ENCODE results near the gene TFDP3. TPM values are rescaled to one million over a fixed set of nuclear protein-coding genes. Genes with fewer than 3 reads are reported as not detected.

The TFDP3 gene, protein sequence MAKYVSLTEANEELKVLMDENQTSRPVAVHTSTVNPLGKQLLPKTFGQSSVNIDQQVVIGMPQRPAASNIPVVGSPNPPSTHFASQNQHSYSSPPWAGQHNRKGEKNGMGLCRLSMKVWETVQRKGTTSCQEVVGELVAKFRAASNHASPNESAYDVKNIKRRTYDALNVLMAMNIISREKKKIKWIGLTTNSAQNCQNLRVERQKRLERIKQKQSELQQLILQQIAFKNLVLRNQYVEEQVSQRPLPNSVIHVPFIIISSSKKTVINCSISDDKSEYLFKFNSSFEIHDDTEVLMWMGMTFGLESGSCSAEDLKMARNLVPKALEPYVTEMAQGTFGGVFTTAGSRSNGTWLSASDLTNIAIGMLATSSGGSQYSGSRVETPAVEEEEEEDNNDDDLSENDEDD
- total RNA-seq = not detected
- long read RNA-seq = 0 reads

DNA sequence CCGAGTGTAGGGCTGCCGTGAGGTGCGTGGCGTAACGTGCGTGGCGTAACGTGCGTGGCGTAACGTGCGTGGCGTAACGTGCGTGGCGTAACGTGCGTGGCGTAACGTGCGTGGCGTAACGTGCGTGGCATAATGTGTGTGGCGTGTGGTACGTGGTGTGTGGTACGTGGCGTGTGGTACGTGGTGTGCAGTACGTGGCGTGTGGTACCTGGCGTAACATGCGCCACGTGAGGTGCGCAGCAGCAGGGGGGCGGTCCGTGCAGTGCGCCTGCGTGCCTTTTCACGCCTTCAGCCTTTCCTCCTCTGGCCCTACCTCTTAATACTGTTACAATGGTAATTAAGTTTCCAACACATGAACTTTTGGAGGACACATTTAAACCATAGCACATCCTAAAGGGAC, at the start of gene TFDP3:
TFDP3 (minus strand) TSS at position 26 of the 400 bp plus-strand sequence. CDS start 95 bp downstream, outside the sequence.
- intact Hi-C loops (cut with DNase I) = no loop called here
- H3K4me1 ChIP-seq = no peaks in the 10 kb centered on the region
- no peak within 1 kb of the TSS for H3K4me3 ChIP-seq
- no peaks in the 10 kb centered on the region for H3K36me3 ChIP-seq
- no peak for ATAC-seq
- no peaks in the 10 kb centered on the region for H3K9me3 ChIP-seq
- no peak within 1 kb of the TSS for H3K27ac ChIP-seq
- no peaks in the 10 kb centered on the region for H3K27me3 ChIP-seq (ENCODE audit: low read depth)
- TF ChIP-seq, protein P1, sequence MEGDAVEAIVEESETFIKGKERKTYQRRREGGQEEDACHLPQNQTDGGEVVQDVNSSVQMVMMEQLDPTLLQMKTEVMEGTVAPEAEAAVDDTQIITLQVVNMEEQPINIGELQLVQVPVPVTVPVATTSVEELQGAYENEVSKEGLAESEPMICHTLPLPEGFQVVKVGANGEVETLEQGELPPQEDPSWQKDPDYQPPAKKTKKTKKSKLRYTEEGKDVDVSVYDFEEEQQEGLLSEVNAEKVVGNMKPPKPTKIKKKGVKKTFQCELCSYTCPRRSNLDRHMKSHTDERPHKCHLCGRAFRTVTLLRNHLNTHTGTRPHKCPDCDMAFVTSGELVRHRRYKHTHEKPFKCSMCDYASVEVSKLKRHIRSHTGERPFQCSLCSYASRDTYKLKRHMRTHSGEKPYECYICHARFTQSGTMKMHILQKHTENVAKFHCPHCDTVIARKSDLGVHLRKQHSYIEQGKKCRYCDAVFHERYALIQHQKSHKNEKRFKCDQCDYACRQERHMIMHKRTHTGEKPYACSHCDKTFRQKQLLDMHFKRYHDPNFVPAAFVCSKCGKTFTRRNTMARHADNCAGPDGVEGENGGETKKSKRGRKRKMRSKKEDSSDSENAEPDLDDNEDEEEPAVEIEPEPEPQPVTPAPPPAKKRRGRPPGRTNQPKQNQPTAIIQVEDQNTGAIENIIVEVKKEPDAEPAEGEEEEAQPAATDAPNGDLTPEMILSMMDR (IDR thresholded peaks at IDR 0.05) = no peak
- DNase-seq = no peak

DNA sequence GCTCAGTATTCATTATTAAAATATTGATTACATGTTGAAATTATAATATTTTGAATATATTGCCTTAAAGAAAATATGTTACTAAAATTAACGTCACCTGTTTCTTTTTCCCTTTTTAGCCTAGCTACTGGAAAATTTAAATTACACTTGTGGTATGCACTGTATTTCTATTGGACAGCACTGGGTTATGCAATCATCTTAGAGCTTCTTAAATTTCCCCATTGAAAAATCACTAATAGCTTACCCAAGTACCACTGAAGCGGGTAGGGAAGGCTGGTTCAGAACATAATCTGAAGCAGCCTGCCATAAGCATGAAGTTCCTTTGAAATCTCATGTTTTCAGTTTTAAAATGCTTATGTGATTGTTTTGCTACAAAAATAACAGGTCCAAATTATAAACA, 49.5 kb upstream of the TFDP3 start:
- Histone ChIP-seq H3K4me1 (no peaks in the 10 kb centered on the region), H3K36me3 (no peaks in the 10 kb centered on the region), H3K27me3 (ENCODE audit: low read depth) (no peaks in the 10 kb centered on the region), H3K4me3 (no peak overlapping the region), H3K9me3 (no peaks in the 10 kb centered on the region), H3K27ac (no peak overlapping the region)
- ATAC-seq = peak in 1 of 2 donors; percentile 71
- intact Hi-C loops (cut with DNase I) = no loop called here
- no peak for DNase-seq
- TF ChIP-seq, protein P1 (IDR thresholded peaks at IDR 0.05) = no peak

DNA sequence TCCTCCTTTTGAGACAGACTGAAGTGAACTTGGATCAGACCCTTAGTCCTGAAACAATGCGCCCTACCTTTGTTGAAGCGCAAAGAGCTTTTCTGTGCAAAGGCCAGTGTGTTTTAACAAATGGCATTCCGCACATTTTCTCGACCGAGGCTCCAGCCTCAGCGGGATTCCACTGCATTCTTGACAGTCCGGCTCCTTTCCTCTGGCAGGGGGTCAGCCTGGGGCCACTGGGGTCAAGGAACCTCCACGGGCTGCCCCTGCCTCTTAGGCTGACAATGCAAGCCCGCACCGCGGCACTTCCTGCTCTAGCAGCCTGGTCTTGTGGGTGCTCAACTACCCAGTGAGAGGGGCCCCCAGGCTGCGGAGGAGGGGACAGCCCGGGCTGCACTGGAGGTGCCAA, 47.2 kb upstream of the TFDP3 start:
- H3K9me3 ChIP-seq = no peaks in the 10 kb centered on the region
- no peak overlapping the region for H3K4me3 ChIP-seq
- no peaks in the 10 kb centered on the region for H3K27me3 ChIP-seq (ENCODE audit: low read depth)
- intact Hi-C loops (cut with DNase I) = no loop called here
- peak in 1 of 2 donors; percentile 35 for ATAC-seq
- DNase-seq = peak; percentile 44
- no peaks in the 10 kb centered on the region for H3K4me1 ChIP-seq
- no peaks in the 10 kb centered on the region for H3K36me3 ChIP-seq
- H3K27ac ChIP-seq = no peak overlapping the region
- TF ChIP-seq, protein P1 (IDR thresholded peaks at IDR 0.05) = no peak

DNA sequence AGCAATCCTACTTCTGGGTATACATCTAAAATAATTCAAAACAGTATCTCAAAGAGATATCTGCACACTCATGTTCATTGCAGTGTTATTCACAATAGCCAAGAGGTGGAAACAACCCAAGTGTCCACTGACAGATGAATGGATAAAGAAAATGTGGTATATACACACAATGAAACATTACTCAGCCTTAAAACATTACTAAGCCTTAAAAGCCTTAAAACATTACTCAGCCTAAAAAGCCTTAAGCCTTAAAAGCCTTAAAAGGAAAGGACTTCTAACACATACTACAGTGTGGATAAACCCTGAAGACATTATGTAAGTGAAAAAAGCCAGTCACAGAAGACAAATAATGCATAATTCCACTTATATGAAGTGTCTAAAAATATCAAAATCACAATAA, 40.3 kb upstream of the TFDP3 start:
- ATAC-seq = no peak
- DNase-seq = no peak
- H3K36me3 ChIP-seq = no peaks in the 10 kb centered on the region

DNA sequence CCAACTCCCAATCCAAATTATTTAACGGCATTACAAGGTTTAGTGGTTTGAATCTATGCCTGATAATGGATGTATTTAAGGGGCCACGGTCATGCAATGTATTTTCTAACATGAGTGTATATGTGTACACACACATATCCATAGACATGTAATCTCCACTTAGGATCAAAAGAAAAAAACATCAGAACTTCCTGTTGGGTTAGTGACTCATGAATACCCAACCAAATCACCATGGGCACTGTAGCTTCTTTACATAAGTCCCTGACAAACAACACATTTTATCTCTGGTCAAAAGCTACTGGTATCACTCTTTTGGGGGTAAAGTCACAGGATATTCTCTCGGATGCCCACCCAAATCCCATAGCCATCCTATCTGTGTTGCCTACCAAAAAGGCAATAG, 36.5 kb upstream of the TFDP3 start:
- intact Hi-C loops (cut with DNase I) = no loop called here
- no peak for DNase-seq
- no peak for ATAC-seq
- Histone ChIP-seq H3K4me1 (no peaks in the 10 kb centered on the region), H3K9me3 (no peaks in the 10 kb centered on the region), H3K27ac (no peak overlapping the region), H3K27me3 (ENCODE audit: low read depth) (no peaks in the 10 kb centered on the region), H3K36me3 (no peaks in the 10 kb centered on the region), H3K4me3 (no peak overlapping the region)
- TF ChIP-seq, protein P1 (IDR thresholded peaks at IDR 0.05) = no peak

More for the DNA sequence above, 40.3 kb upstream of the TFDP3 start:
- Histone ChIP-seq H3K27me3 (ENCODE audit: low read depth) (no peaks in the 10 kb centered on the region), H3K4me1 (no peaks in the 10 kb centered on the region), H3K4me3 (no peak overlapping the region), H3K27ac (no peak overlapping the region), H3K9me3 (no peaks in the 10 kb centered on the region)
- TF ChIP-seq, protein P1 (IDR thresholded peaks at IDR 0.05) = no peak
- intact Hi-C loops (cut with DNase I) = no loop called here
